ENCODE data around the gene BCAS3.

Gene BCAS3

DNA sequence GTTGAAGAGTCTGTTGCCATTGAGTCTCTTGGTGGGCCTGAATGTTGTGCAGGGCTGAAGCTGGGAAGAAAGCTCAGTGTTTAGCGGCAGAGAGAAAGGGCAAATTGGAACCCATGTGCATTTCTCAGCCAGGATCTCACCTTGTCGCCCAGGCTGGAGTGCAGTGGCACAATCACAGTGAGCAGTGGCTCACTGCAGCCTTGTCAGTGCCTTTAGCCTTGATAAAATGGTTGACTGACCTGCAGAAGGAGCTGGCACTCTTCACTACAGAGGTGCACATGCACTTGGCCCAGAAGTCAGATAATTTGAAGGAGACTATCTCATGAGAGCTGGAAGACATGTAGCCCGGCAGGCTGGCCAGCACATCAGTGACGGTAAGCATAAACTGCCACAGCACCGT is 597.7 kb downstream of the BCAS3 start:
- Histone ChIP-seq H3K23ac (ENCODE audit: low read length) (no peak overlapping the region), H3K56ac (ENCODE audit: low read length) (no peak overlapping the region), H2BK5ac (ENCODE audit: low read length) (no peak overlapping the region)

DNA sequence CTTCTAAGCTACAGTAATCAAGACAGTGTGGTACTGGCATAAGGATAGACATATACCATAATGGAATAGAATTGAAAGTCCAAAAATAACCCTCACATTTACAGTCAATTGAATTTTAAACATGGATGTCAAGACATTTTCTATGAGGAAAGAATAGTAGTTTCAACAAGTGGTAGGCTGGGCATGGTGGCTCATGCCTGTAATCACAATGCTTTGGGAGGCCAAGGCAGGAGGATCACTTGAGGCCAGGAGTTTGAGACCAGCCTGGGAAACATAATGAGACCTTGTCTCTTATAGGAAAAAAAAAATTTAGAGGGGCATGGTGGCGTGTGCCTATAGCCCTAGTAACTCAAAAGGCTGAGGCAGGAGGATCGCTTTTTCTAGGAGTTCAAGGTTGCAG is 599.2 kb downstream of the BCAS3 start:
- Histone ChIP-seq H3K4me3 (ENCODE audit: low read length) (no peak overlapping the region), H3K23ac (ENCODE audit: low read length) (no peak overlapping the region), H2AK5ac (ENCODE audit: low read length) (no peak overlapping the region), H4K5ac (ENCODE audit: low read length) (no peak overlapping the region), H2BK15ac (replicated peaks; ENCODE audit: low read depth) (no peak overlapping the region), H3K36me3 (ENCODE audit: control insufficient read depth, insufficient read depth, low read length) (no peaks in the 10 kb centered on the region), H3K4ac (ENCODE audit: low read depth, low read length) (no peak overlapping the region), H3K4me2 (ENCODE audit: low read length) (no peak overlapping the region), H3K56ac (ENCODE audit: low read length) (no peak overlapping the region), H3K18ac (ENCODE audit: low read length) (no peak overlapping the region), H3K79me1 (ENCODE audit: low read length) (no peaks in the 10 kb centered on the region), H3K27me3 (ENCODE audit: insufficient read depth, low read length, poor library complexity) (no peaks in the 10 kb centered on the region), H3K4me1 (ENCODE audit: control insufficient read depth, low read depth, low read length) (no peaks in the 10 kb centered on the region), H3K9ac (ENCODE audit: low read length) (no peak overlapping the region), H2BK120ac (ENCODE audit: low read depth, low read length) (no peak overlapping the region), H3K79me2 (ENCODE audit: control insufficient read depth, insufficient read depth, low read length) (no peaks in the 10 kb centered on the region), H4K8ac (ENCODE audit: low read depth, low read length) (no peak overlapping the region), H2BK5ac (ENCODE audit: low read length) (no peak overlapping the region), H3K27ac (ENCODE audit: low read depth, low read length) (no peak overlapping the region)
- no peak for DNase-seq
- no CpG with 5 or more reads among the region's 2 CpGs for WGBS (ENCODE audit: extremely low coverage, insufficient coverage, low lambda C conversion rate)

More for the DNA sequence above, 597.7 kb downstream of the BCAS3 start:
- Histone ChIP-seq H3K4ac (ENCODE audit: low read depth, low read length) (no peak overlapping the region), H3K36me3 (ENCODE audit: control insufficient read depth, insufficient read depth, low read length) (no peaks in the 10 kb centered on the region), H2BK15ac (replicated peaks; ENCODE audit: low read depth) (no peak overlapping the region), H3K18ac (ENCODE audit: low read length) (no peak overlapping the region), H3K79me1 (ENCODE audit: low read length) (no peaks in the 10 kb centered on the region), H3K27me3 (ENCODE audit: insufficient read depth, low read length, poor library complexity) (no peaks in the 10 kb centered on the region), H2AK5ac (ENCODE audit: low read length) (no peak overlapping the region), H4K8ac (ENCODE audit: low read depth, low read length) (no peak overlapping the region), H3K79me2 (ENCODE audit: control insufficient read depth, insufficient read depth, low read length) (no peaks in the 10 kb centered on the region), H2BK120ac (ENCODE audit: low read depth, low read length) (no peak overlapping the region), H3K4me1 (ENCODE audit: control insufficient read depth, low read depth, low read length) (no peaks in the 10 kb centered on the region), H3K9ac (ENCODE audit: low read length) (no peak overlapping the region), H3K4me3 (ENCODE audit: low read length) (no peak overlapping the region), H4K5ac (ENCODE audit: low read length) (no peak overlapping the region), H3K27ac (ENCODE audit: low read depth, low read length) (no peak overlapping the region), H3K4me2 (ENCODE audit: low read length) (no peak overlapping the region)
- no peak for DNase-seq
- no CpG with 5 or more reads among the region's 5 CpGs for WGBS (ENCODE audit: extremely low coverage, insufficient coverage, low lambda C conversion rate)

DNA sequence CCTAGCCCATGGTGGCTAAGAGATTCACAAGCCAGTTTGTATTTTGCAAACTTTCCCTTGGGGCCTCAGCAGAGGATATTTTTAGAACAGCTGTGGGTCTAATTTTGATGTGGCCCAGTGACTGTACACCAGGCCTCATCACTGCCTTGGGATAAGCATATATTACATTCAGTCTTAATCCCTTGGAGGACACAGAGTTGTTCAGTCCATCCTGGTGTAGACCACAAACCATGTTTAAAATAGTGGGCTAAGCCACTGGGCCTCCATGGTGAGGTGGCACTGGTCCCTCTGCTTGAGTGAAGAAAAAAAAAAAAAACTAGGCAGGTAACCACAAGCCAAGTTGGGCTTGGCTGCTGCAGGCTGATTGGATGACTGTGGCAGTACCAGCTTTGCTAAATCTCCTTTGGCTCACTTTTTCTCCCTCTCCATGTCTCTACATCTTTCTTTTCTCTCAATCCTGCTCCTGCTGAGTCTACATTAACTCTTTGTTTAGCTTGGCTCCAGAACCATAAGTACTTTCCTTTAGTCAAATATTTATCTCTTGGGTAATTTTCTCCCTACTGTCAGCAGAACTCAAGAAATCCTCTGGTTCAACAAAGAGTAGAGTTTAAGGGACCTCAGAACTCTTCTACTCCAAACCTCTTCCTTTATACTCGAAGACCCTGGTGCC is 602.0 kb downstream of the BCAS3 start:
- Histone ChIP-seq H3K4ac (ENCODE audit: low read depth, low read length) (no peak overlapping the region), H3K56ac (ENCODE audit: low read length) (no peak overlapping the region), H2BK15ac (replicated peaks; ENCODE audit: low read depth) (no peak overlapping the region), H3K18ac (ENCODE audit: low read length) (no peak overlapping the region), H2BK5ac (ENCODE audit: low read length) (no peak overlapping the region), H3K27ac (ENCODE audit: low read depth, low read length) (no peak overlapping the region), H3K4me1 (ENCODE audit: control insufficient read depth, low read depth, low read length) (no peaks in the 10 kb centered on the region), H3K4me3 (ENCODE audit: low read length) (no peak overlapping the region), H3K36me3 (ENCODE audit: control insufficient read depth, insufficient read depth, low read length) (no peaks in the 10 kb centered on the region), H4K8ac (ENCODE audit: low read depth, low read length) (no peak overlapping the region), H3K9ac (ENCODE audit: low read length) (no peak overlapping the region), H3K27me3 (ENCODE audit: insufficient read depth, low read length, poor library complexity) (no peaks in the 10 kb centered on the region), H4K5ac (ENCODE audit: low read length) (no peak overlapping the region), H3K79me1 (ENCODE audit: low read length) (no peaks in the 10 kb centered on the region), H3K23ac (ENCODE audit: low read length) (no peak overlapping the region), H2AK5ac (ENCODE audit: low read length) (no peak overlapping the region), H2BK120ac (ENCODE audit: low read depth, low read length) (no peak overlapping the region), H3K79me2 (ENCODE audit: control insufficient read depth, insufficient read depth, low read length) (no peaks in the 10 kb centered on the region), H3K4me2 (ENCODE audit: low read length) (no peak overlapping the region)
- no CpG with 5 or more reads among the region's 1 CpG for WGBS (ENCODE audit: extremely low coverage, insufficient coverage, low lambda C conversion rate)
- no peak for DNase-seq

DNA sequence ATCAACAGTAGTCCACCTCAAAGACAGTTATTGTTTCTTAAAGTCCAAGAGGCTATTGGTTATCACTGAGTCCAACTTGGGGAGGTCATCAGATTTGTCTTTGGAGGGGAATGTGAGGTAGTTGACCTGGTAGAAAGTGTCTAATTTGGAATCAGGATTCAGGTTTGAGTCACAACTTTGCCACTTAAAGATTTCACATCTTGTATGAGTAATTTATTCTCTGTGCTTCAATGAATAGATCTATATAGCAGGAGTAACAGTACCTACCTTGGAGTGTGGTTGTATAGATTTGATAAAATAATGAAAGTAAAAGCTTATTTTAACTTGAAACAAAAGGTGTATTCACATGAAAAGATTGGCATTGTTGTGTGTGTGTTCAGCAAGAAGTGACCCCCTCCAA is 602.7 kb downstream of the BCAS3 start:
- Histone ChIP-seq H3K23ac (ENCODE audit: low read length) (no peak overlapping the region), H3K27me3 (ENCODE audit: insufficient read depth, low read length, poor library complexity) (no peaks in the 10 kb centered on the region), H3K4ac (ENCODE audit: low read depth, low read length) (no peak overlapping the region), H2BK5ac (ENCODE audit: low read length) (no peak overlapping the region), H4K5ac (ENCODE audit: low read length) (no peak overlapping the region), H3K9ac (ENCODE audit: low read length) (no peak overlapping the region), H3K4me2 (ENCODE audit: low read length) (no peak overlapping the region), H3K4me3 (ENCODE audit: low read length) (no peak overlapping the region), H3K79me2 (ENCODE audit: control insufficient read depth, insufficient read depth, low read length) (no peaks in the 10 kb centered on the region), H3K56ac (ENCODE audit: low read length) (no peak overlapping the region), H3K4me1 (ENCODE audit: control insufficient read depth, low read depth, low read length) (no peaks in the 10 kb centered on the region), H3K79me1 (ENCODE audit: low read length) (no peaks in the 10 kb centered on the region), H3K36me3 (ENCODE audit: control insufficient read depth, insufficient read depth, low read length) (no peaks in the 10 kb centered on the region), H2AK5ac (ENCODE audit: low read length) (no peak overlapping the region), H2BK15ac (replicated peaks; ENCODE audit: low read depth) (no peak overlapping the region), H2BK120ac (ENCODE audit: low read depth, low read length) (no peak overlapping the region), H3K18ac (ENCODE audit: low read length) (no peak overlapping the region), H4K8ac (ENCODE audit: low read depth, low read length) (no peak overlapping the region), H3K27ac (ENCODE audit: low read depth, low read length) (no peak overlapping the region)
- no peak for DNase-seq

DNA sequence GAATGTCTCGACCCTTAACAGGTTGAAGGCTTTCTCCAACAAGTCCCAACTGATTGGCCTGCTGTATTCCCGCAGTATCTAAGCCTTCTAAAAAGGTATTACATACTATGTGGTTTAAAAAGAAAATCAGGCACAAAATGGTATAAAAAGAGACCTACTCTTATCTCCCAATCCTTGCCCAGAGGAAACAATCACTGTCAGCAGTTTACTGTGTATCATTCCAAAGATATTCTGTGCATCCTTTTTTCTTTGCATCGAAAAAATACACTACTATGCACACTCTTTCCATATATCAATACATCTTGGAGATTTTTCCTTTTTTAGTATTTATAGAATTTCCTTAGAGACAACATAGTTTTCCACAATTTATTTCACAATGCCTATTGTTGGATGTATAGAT is 603.2 kb downstream of the BCAS3 start:
- Histone ChIP-seq H2BK15ac (replicated peaks; ENCODE audit: low read depth) (no peak overlapping the region), H3K27me3 (ENCODE audit: insufficient read depth, low read length, poor library complexity) (no peaks in the 10 kb centered on the region), H3K23ac (ENCODE audit: low read length) (no peak overlapping the region), H3K36me3 (ENCODE audit: control insufficient read depth, insufficient read depth, low read length) (no peaks in the 10 kb centered on the region), H3K79me2 (ENCODE audit: control insufficient read depth, insufficient read depth, low read length) (no peaks in the 10 kb centered on the region), H2AK5ac (ENCODE audit: low read length) (no peak overlapping the region), H3K79me1 (ENCODE audit: low read length) (no peaks in the 10 kb centered on the region), H4K8ac (ENCODE audit: low read depth, low read length) (no peak overlapping the region), H3K27ac (ENCODE audit: low read depth, low read length) (no peak overlapping the region), H3K9ac (ENCODE audit: low read length) (no peak overlapping the region), H3K18ac (ENCODE audit: low read length) (no peak overlapping the region), H3K4me1 (ENCODE audit: control insufficient read depth, low read depth, low read length) (peaks cover 2% of the 10 kb centered on the region), H4K5ac (ENCODE audit: low read length) (no peak overlapping the region), H3K4ac (ENCODE audit: low read depth, low read length) (no peak overlapping the region), H2BK120ac (ENCODE audit: low read depth, low read length) (no peak overlapping the region), H2BK5ac (ENCODE audit: low read length) (no peak overlapping the region), H3K4me3 (ENCODE audit: low read length) (no peak overlapping the region), H3K4me2 (ENCODE audit: low read length) (no peak overlapping the region), H3K56ac (ENCODE audit: low read length) (no peak overlapping the region)
- WGBS (ENCODE audit: extremely low coverage, insufficient coverage, low lambda C conversion rate) = no CpG with 5 or more reads among the region's 3 CpGs
- DNase-seq = no peak

DNA sequence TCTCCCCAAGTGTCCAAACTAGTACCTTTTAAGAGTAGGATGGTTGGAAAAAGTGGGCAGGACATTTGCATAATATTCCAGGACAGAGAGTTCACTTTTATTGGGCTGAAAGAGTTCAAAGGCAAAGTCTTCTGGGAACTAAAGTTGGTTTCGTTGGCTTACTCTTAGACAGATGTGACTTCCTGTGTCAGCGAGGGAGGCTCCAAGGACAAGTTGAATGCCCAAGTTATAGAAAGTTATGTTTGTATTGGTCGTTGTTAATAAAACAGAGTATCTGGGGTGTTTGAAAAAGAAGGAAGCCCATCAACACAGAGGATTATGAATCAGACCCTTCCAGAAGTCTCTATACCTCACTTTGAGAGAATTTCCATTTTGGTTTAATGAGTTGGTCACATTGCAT is 604.7 kb downstream of the BCAS3 start:
- no peak overlapping the region for H3K56ac ChIP-seq (ENCODE audit: low read length)
- H3K4me3 ChIP-seq (ENCODE audit: low read length) = no peak overlapping the region
- H2BK120ac ChIP-seq (ENCODE audit: low read depth, low read length) = no peak overlapping the region
- no peak overlapping the region for H2BK15ac ChIP-seq (replicated peaks; ENCODE audit: low read depth)
- H2AK5ac ChIP-seq (ENCODE audit: low read length) = no peak overlapping the region
- no peaks in the 10 kb centered on the region for H3K27me3 ChIP-seq (ENCODE audit: insufficient read depth, low read length, poor library complexity)
- no peak overlapping the region for H3K18ac ChIP-seq (ENCODE audit: low read length)
- no peak overlapping the region for H4K5ac ChIP-seq (ENCODE audit: low read length)
- no peak overlapping the region for H3K23ac ChIP-seq (ENCODE audit: low read length)
- H2BK5ac ChIP-seq (ENCODE audit: low read length) = no peak overlapping the region
- no peaks in the 10 kb centered on the region for H3K79me1 ChIP-seq (ENCODE audit: low read length)
- H3K4ac ChIP-seq (ENCODE audit: low read depth, low read length) = no peak overlapping the region
- DNase-seq = no peak
- no CpG with 5 or more reads among the region's 3 CpGs for WGBS (ENCODE audit: extremely low coverage, insufficient coverage, low lambda C conversion rate)
- no peak overlapping the region for H3K9ac ChIP-seq (ENCODE audit: low read length)
- H4K8ac ChIP-seq (ENCODE audit: low read depth, low read length) = no peak overlapping the region
- H3K27ac ChIP-seq (ENCODE audit: low read depth, low read length) = no peak overlapping the region
- peaks cover 8% of the 10 kb centered on the region for H3K4me1 ChIP-seq (ENCODE audit: control insufficient read depth, low read depth, low read length)
- H3K79me2 ChIP-seq (ENCODE audit: control insufficient read depth, insufficient read depth, low read length) = no peaks in the 10 kb centered on the region
- no peaks in the 10 kb centered on the region for H3K36me3 ChIP-seq (ENCODE audit: control insufficient read depth, insufficient read depth, low read length)
- H3K4me2 ChIP-seq (ENCODE audit: low read length) = no peak overlapping the region

Data from mesendoderm (in vitro differentiated cells).